Panc1 (cell line): ENCODE data around the gene SMIM1. TPM values are rescaled to one million over a fixed set of nuclear protein-coding genes. Genes with fewer than 3 reads are reported as not detected.

Experiments used
- ATAC-seq: fragments of 200-7000 bp; cut with Tn5 transposase; 2 replicates; pipeline ENCODE4 v1.9.1; 2020; ENCODE audit warnings: mild to moderate bottlenecking, moderate library complexity
- BruUV-seq: library from RNA; stranded (reverse); fragments of 400-500 nt; replicated peaks from 2 replicates; lab custom pipeline; 2021; lab: Mats Ljungman, UMichigan
- CTCF ChIA-PET: fragments of 300-600 bp; sonication (Branson Sonifier 250); formaldehyde crosslinking; loops from one replicate; lab custom pipeline; 2022; ENCODE audit warnings: antibody characterized with exemption; lab: Charles Lee
- POLR2A ChIA-PET: fragments of 300-600 bp; sonication (Branson Sonifier 250); formaldehyde crosslinking; loops from one replicate; lab custom pipeline; 2022; ENCODE audit warnings: antibody characterized with exemption; lab: Charles Lee
- DNase-seq: peaks from one replicate; pipeline ENCODE4 v3.0.0-alpha.2; 2010; ENCODE audit warnings: low read depth, low spot score
- H3K27ac ChIP-seq: 2 replicates; pipeline ENCODE4 v1.5.1; 2011; ENCODE audit warnings: mild to moderate bottlenecking, low read length, inconsistent platforms
- H3K27me3 ChIP-seq: fragments of 200-500 bp; sonication (Bioruptor generic); 2 replicates; pipeline ENCODE4 v1.6.0; 2014; ENCODE audit warnings: low read length, inconsistent platforms; ENCODE audit not compliant: control insufficient read depth, insufficient read depth
- H3K36me3 ChIP-seq: fragments of 200-500 bp; sonication (Bioruptor generic); 2 replicates; pipeline ENCODE4 v1.5.1; 2014; ENCODE audit warnings: inconsistent platforms, mild to moderate bottlenecking, low read length, moderate library complexity; ENCODE audit not compliant: control insufficient read depth, insufficient read depth
- H3K4me1 ChIP-seq: 2 replicates; pipeline ENCODE4 v1.5.1; 2011; ENCODE audit warnings: inconsistent platforms, mild to moderate bottlenecking, low read length, moderate library complexity; ENCODE audit not compliant: control insufficient read depth, insufficient read depth
- H3K4me3 ChIP-seq, 2 experiments: 2 replicates each; pipeline ENCODE4 v1.5.1; 2011 to 2012; ENCODE audit warnings: low read depth in 2 of 2, low read length in 2 of 2, mild to moderate bottlenecking in 2 of 2, inconsistent platforms in 1 of 2, moderate library complexity in 1 of 2
- H3K9me3 ChIP-seq: fragments of 200-500 bp; sonication (Bioruptor generic); 2 replicates; pipeline ENCODE4 v1.5.1; 2014; ENCODE audit warnings: low read depth, mild to moderate bottlenecking, inconsistent platforms, low read length, moderate library complexity; ENCODE audit not compliant: control insufficient read depth, insufficient read depth
- CTCF ChIP-seq: fragments of 450-650 bp; IDR thresholded peaks from 2 replicates; pipeline ENCODE4 v1.5.1; 2017; ENCODE audit warnings: mild to moderate bottlenecking
- POLR2AphosphoS5 ChIP-seq: IDR thresholded peaks from 2 replicates; pipeline ENCODE4 v1.6.1; 2012; ENCODE audit warnings: mild to moderate bottlenecking, low read depth, low read length, moderate library complexity
- SIN3A ChIP-seq: IDR thresholded peaks from 2 replicates; pipeline ENCODE4 v1.6.1; 2012; ENCODE audit warnings: low read depth, mild to moderate bottlenecking, low read length, moderate library complexity, borderline replicate concordance; ENCODE audit not compliant: insufficient read depth
- TCF7L2 ChIP-seq: IDR thresholded peaks from 2 replicates; pipeline ENCODE4 v1.6.1; 2011; ENCODE audit warnings: mild to moderate bottlenecking, low read depth, low read length, inconsistent platforms
- in situ Hi-C: cut with HindIII; loops from 2 replicates; pipeline ENCODE4 v1.10.0; 2016; ENCODE audit warnings: low sequenced_read_pairs, low pct_unique_long_range_greater_than_20kb
- intact Hi-C: fragments of 100-400 bp; cut with micrococcal nuclease; formaldehyde crosslinking; loops from one replicate; pipeline ENCODE4 v1.10.0; 2022; ENCODE audit not compliant: unreplicated experiment
- total RNA-seq: library from RNA; stranded (reverse); gene quantifications from one replicate; pipeline ENCODE4 v1.2.1, GENCODE V29; 2021; ENCODE audit not compliant: unreplicated experiment
- TF ChIP-seq, protein P1 (sequence below), 2 experiments: IDR thresholded peaks; 2 replicates each; pipeline ENCODE4 v1.6.1; 2011 to 2012; ENCODE audit warnings: low read depth in 2 of 2, control low read depth in 1 of 2, low read length in 1 of 2, mild to moderate bottlenecking in 1 of 2, moderate library complexity in 1 of 2; ENCODE audit not compliant: insufficient read depth in 1 of 2

Gene SMIM1
- total RNA-seq, 1 experiment from 2014 or later = 35.5 TPM

DNA sequence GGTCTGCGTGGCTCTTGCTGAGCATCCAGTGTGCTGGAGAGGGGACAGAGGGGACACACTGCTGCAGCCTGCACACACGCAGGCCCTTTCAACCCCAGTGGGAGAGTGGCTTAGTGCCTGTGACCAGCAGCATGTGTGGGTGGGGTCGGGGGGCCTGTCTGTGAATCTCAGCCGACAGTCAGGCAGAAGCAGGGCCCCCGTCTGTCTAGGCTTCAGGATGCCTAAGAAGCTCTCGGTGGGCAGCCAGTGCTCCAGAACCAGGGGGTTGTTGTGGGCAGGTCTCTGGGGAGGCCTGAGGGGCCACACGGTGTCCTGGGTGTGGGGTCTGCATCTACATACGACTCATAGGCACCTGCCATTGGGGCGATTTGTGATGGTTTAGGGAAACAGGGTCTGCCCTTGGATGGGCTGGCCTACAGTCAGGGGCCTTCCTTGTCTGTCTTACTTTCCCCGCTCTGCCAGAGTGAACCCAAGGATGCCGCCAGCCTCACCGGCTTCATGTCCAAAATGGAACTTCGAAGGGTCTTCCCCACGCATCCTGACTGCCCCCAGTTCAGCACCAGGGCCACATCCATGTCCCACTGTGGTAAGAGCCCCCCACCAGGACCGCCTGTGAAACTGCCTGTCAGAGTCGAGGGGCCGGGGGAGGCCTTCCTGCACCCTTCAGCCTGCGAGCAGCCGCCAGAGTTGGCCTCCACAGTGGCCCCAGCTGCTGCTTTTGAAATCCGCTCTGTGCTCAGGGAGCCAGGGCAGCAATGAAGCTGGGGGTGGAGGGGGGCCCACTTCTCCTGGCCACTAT, 18.7 kb upstream of the SMIM1 start:
- DNase-seq (no peak), ATAC-seq (no peak)
- no TSS peak for BruUV-seq
- H3K4me3 ChIP-seq = no peak overlapping the region
- H3K9me3 ChIP-seq = no peaks in the 10 kb centered on the region
- no peaks in the 10 kb centered on the region for H3K36me3 ChIP-seq
- ChIA-PET POLR2A (no interaction called here), CTCF (interaction anchor here (0.5 kb wide), 1 partner anchor 22 kb away, joined by 6 read pairs; no protein-coding TSS in a partner anchor)
- no peak overlapping the region for H3K27ac ChIP-seq
- H3K27me3 ChIP-seq = no peaks in the 10 kb centered on the region
- in situ Hi-C loops = no loop called here
- intact Hi-C loops = no loop called here
- H3K4me1 ChIP-seq = no peaks in the 10 kb centered on the region
- no peak for TF ChIP-seq SIN3A
- no peak for TF ChIP-seq POLR2AphosphoS5
- TF ChIP-seq CTCF = no peak
- TF ChIP-seq TCF7L2 = no peak

GRCh38 chr1:3756394-3756793, 16.2 kb upstream of the SMIM1 start:
- Histone ChIP-seq H3K27me3 (0 out of 2 replicates have a peak, but pooled peaks cover 3% of the 10 kb centered on the region), H3K9me3 (no peaks in the 10 kb centered on the region), H3K36me3 (no peaks in the 10 kb centered on the region), H3K27ac (no peak overlapping the region), H3K4me1 (no peaks in the 10 kb centered on the region), H3K4me3 (no peak overlapping the region)
- DNase-seq (no peak), ATAC-seq (no peak)
- BruUV-seq = no TSS peak
- intact Hi-C loops (no loop called here), in situ Hi-C loops (no loop called here)
- ChIA-PET CTCF (no interaction called here), POLR2A (no interaction called here)
- TF ChIP-seq TCF7L2 (no peak), SIN3A (no peak), POLR2AphosphoS5 (no peak), CTCF (no peak)
- TF ChIP-seq, protein P1, sequence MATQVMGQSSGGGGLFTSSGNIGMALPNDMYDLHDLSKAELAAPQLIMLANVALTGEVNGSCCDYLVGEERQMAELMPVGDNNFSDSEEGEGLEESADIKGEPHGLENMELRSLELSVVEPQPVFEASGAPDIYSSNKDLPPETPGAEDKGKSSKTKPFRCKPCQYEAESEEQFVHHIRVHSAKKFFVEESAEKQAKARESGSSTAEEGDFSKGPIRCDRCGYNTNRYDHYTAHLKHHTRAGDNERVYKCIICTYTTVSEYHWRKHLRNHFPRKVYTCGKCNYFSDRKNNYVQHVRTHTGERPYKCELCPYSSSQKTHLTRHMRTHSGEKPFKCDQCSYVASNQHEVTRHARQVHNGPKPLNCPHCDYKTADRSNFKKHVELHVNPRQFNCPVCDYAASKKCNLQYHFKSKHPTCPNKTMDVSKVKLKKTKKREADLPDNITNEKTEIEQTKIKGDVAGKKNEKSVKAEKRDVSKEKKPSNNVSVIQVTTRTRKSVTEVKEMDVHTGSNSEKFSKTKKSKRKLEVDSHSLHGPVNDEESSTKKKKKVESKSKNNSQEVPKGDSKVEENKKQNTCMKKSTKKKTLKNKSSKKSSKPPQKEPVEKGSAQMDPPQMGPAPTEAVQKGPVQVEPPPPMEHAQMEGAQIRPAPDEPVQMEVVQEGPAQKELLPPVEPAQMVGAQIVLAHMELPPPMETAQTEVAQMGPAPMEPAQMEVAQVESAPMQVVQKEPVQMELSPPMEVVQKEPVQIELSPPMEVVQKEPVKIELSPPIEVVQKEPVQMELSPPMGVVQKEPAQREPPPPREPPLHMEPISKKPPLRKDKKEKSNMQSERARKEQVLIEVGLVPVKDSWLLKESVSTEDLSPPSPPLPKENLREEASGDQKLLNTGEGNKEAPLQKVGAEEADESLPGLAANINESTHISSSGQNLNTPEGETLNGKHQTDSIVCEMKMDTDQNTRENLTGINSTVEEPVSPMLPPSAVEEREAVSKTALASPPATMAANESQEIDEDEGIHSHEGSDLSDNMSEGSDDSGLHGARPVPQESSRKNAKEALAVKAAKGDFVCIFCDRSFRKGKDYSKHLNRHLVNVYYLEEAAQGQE (IDR thresholded peaks at IDR 0.05; ENCODE audit: insufficient read depth in 1 of 2, low read depth in 2 of 2, low read length in 1 of 2) = no peak
